ENCODE results near the gene PUM1. TPM values are rescaled to one million over a fixed set of nuclear protein-coding genes. Genes with fewer than 3 reads are reported as not detected.

PUM1 gene
- total RNA-seq, 1 experiment from 2014 or later: 109 TPM

- Histone ChIP-seq H3K27ac (ENCODE audit: low read length) (no peak overlapping the region), H3K27me3 (ENCODE audit: control insufficient read depth, insufficient read depth, low read length) (no peaks in the 10 kb centered on the region), H3K4me3 (ENCODE audit: low read depth in 2 of 2, low read length in 2 of 2) (no peak overlapping the region), H3K4me1 (ENCODE audit: control insufficient read depth, insufficient read depth, low read length) (peaks cover 10% of the 10 kb centered on the region), H3K36me3 (ENCODE audit: control insufficient read depth, insufficient read depth, low read length) (no peaks in the 10 kb centered on the region), H3K9me3 (ENCODE audit: control insufficient read depth, insufficient read depth, low read depth, low read length) (no peaks in the 10 kb centered on the region)
- in situ Hi-C loops (cut with HindIII; ENCODE audit: low pct_unique_long_range_greater_than_20kb, low sequenced_read_pairs): loop anchor here (25.0 kb wide), 1 partner anchor 101 kb away; no protein-coding TSS in a partner anchor
- intact Hi-C loops (cut with micrococcal nuclease; ENCODE audit: unreplicated experiment): loop anchor here (5.0 kb wide), 1 partner anchor 191 kb away; the partner anchor contains the start of gene MATN1
- POLR2A ChIA-PET: no interaction called here
- TF ChIP-seq CTCF (IDR thresholded peaks at IDR 0.05) (no peak), TCF7L2 (IDR thresholded peaks at IDR 0.05; ENCODE audit: low read depth, low read length) (no peak), SIN3A (IDR thresholded peaks at IDR 0.05; ENCODE audit: borderline replicate concordance, insufficient read depth, low read depth, low read length) (no peak), POLR2AphosphoS5 (IDR thresholded peaks at IDR 0.05; ENCODE audit: low read depth, low read length) (no peak)
- no peak for DNase-seq (ENCODE audit: low read depth, low spot score)
- ATAC-seq: no peak
- no TSS peak for BruUV-seq (replicated peaks)
- CTCF ChIA-PET: interaction anchor here (0.7 to 4.2 kb wide), 7 partner anchors 16 to 194 kb away, joined by 3 to 71 read pairs (median 4); no protein-coding TSS in a partner anchor
Observed at GRCh38 chr1:30912913-30913652, 152.4 kb downstream of the PUM1 start.

- no peak overlapping the region for H3K4me3 ChIP-seq (ENCODE audit: low read depth in 2 of 2, low read length in 2 of 2)
- no peak for DNase-seq (ENCODE audit: low read depth, low spot score)
- BruUV-seq (replicated peaks): no TSS peak
- no peak overlapping the region for H3K27ac ChIP-seq (ENCODE audit: low read length)
- intact Hi-C loops (cut with micrococcal nuclease; ENCODE audit: unreplicated experiment): loop anchor here (5.0 kb wide), 1 partner anchor 190 kb away; the partner anchor contains the start of gene MATN1
- ChIA-PET POLR2A (interaction anchor here (0.6 kb wide), 1 partner anchor 110 kb away, joined by 3 read pairs; no protein-coding TSS in a partner anchor), CTCF (interaction anchor here (0.7 to 4.2 kb wide), 5 partner anchors 96 to 194 kb away, joined by 3 to 71 read pairs (median 4); no protein-coding TSS in a partner anchor)
- H3K4me1 ChIP-seq (ENCODE audit: control insufficient read depth, insufficient read depth, low read length): peaks cover 10% of the 10 kb centered on the region
- no peaks in the 10 kb centered on the region for H3K36me3 ChIP-seq (ENCODE audit: control insufficient read depth, insufficient read depth, low read length)
- in situ Hi-C loops (cut with HindIII; ENCODE audit: low pct_unique_long_range_greater_than_20kb, low sequenced_read_pairs): loop anchor here (25.0 kb wide), 1 partner anchor 100 kb away; no protein-coding TSS in a partner anchor
- no peak for ATAC-seq
- H3K9me3 ChIP-seq (ENCODE audit: control insufficient read depth, insufficient read depth, low read depth, low read length): no peaks in the 10 kb centered on the region
- H3K27me3 ChIP-seq (ENCODE audit: control insufficient read depth, insufficient read depth, low read length): no peaks in the 10 kb centered on the region
- no peak for TF ChIP-seq POLR2AphosphoS5 (IDR thresholded peaks at IDR 0.05; ENCODE audit: low read depth, low read length)
- TF ChIP-seq REST (IDR thresholded peaks at IDR 0.05; ENCODE audit: insufficient read depth in 1 of 2, low read depth in 2 of 2, low read length in 1 of 2): no peak
- TF ChIP-seq CTCF (IDR thresholded peaks at IDR 0.05): no peak
- TF ChIP-seq SIN3A (IDR thresholded peaks at IDR 0.05; ENCODE audit: borderline replicate concordance, insufficient read depth, low read depth, low read length): no peak
- TF ChIP-seq TCF7L2 (IDR thresholded peaks at IDR 0.05; ENCODE audit: low read depth, low read length): no peak
Observed at GRCh38 chr1:30912224-30912623, 153.3 kb downstream of the PUM1 start.

All from Panc1 (cell line).